C4-2B (cell line): ENCODE results near the gene TMEM121.

ENCODE experiments used
- H3K27ac ChIP-seq: fragments of 450-650 bp; 2 replicates; pipeline ENCODE4 v1.5.1; 2017
- CTCF ChIP-seq: fragments of 450-650 bp; conservative IDR thresholded peaks from 2 replicates; pipeline ENCODE4 v1.5.1; 2017; ENCODE audit warnings: mild to moderate bottlenecking
- ZFX ChIP-seq: fragments of 450-650 bp; IDR thresholded peaks from 2 replicates; pipeline ENCODE4 v1.6.1; 2017

The TMEM121 gene

GRCh38 chr14:105494606-105494929 is 31.8 kb upstream of the TMEM121 start:
- TF ChIP-seq CTCF: no peak
- TF ChIP-seq ZFX: no peak
- H3K27ac ChIP-seq: peak overlapping the region; percentile 83

DNA sequence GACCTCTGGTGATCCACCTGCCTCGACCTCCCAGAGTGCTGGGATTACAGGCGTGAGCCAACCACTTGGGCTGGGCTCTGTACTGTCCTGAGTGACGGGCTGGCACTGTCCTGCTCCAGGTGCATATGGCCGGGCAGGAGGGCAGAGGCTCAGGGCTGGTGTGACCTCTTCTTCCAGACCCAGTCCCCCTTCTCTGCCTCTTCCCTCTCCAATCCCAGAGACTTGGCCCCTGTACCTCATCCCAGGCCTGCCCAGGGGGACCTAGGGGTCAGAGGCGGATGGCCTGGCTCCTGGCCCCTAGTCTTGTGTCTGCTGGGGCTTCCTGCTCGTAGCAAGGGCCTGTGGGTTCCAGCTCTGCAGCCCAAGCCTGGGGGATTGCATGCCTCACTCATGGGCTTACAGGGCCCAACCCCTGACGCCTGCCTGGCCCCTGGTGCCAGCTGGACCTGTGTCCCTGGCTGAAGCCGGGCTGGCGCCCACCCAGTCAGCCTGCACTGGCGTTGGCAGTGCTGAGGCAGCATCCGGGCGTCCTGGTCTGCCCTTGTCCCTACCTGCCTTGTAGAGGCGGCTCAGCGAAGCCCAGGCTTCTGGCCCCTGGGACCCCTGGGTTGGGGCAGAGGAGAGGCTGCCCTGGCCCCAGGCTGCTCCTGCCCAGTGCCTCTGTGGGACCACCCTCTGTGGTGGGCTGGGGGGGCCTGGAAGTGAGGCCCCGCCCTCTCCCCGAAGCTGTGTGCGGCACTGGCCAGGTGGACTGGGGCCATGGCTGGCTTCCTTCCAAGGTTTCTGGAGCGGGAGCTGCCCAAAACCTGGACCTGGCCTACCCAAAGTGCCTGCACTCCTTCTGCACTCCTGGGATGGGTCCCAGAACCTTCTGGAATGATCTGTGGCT is 31.0 kb upstream of the TMEM121 start:
- peak overlapping the region; percentile 83 for H3K27ac ChIP-seq

DNA sequence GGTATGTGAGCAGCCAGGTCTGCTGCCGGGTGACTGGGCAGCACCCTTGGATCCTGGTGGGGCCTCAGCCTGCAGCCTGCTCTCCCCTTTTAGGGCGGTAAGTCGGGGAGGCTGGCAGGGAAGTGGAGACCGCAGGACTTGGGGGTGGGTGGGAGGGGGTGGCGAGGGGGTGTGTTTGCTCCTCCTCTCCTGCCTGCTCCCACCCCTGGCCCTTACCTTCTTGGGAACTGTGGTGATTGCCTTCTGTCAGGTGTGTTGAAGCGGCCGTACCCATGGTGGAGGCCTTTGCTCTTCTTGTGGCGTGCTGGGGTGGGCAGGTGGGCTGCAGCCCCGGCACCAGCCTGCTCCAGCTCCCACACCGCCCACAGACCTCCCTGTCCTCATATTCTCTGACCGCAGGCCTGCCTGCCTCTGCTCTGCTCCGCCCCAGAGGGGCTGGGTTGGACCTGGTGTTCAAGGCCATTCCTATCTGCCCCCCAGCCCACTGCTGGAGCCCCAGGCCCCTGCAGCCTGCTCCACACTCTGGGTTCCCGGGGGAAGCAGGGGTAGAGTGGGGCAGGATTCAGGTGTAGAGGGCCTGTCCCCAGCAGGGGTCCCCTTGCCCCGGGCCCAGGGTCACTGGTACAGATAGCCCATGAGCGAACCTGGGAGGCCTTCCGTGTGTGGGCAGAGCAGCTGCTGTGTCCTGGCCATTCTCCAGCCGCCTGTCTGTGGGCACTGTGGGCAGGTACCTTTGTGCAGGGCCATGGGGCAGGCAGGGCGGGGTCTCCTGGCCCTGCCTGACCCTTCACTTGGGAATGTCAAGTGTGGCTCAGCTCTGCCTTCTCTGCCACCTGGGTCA is 30.2 kb upstream of the TMEM121 start:
- no peak for TF ChIP-seq ZFX
- no peak for TF ChIP-seq CTCF
- H3K27ac ChIP-seq: peak overlapping the region; percentile 83

More for the DNA sequence above, 31.0 kb upstream of the TMEM121 start:
- no peak for TF ChIP-seq CTCF
- TF ChIP-seq ZFX: no peak

DNA sequence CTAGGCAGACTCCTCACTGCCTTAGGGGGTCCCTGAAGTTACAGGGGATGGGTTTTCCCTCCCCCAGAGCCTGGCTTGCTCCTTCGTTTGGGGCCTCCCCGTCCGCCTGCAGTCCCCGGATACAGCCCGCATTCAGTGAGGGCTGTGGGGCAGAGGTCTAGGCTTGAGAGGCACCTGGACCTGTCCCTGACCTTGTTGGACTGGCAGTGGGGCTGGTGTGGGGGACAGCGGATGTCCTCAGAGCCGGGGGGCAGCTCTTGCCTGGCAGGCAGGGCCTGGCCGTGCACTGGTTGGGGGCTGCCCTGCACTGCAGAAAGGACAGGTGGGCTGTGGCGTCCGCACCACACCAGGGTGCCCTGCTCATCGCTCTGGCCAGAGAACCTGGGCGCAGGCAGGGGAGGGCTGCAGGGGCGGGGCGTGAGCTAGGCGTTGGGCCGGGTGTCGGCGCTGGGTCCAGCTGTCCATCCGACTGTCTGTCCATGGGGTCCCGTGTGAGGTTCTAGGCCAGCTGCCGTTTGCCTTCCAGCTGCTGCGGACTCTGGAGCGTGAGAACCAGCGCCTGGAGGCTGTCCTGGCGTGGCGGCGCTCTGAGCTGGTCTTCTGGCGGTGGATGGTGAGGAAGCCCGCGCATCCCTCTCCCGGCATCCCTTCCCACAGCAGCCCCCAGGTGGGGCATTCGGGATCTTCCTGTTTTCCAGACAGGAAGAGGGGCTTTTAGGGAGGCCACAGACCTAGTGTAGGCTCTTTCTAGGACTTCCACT is 29.4 kb upstream of the TMEM121 start:
- H3K27ac ChIP-seq: peak overlapping the region; percentile 83; the same call in 1 of the 2 replicates
- TF ChIP-seq ZFX (no peak), CTCF (no peak)

GRCh38 chr14:105497671-105498429 is 28.5 kb upstream of the TMEM121 start:
- H3K27ac ChIP-seq: no peak overlapping the region
- TF ChIP-seq CTCF: no peak

DNA sequence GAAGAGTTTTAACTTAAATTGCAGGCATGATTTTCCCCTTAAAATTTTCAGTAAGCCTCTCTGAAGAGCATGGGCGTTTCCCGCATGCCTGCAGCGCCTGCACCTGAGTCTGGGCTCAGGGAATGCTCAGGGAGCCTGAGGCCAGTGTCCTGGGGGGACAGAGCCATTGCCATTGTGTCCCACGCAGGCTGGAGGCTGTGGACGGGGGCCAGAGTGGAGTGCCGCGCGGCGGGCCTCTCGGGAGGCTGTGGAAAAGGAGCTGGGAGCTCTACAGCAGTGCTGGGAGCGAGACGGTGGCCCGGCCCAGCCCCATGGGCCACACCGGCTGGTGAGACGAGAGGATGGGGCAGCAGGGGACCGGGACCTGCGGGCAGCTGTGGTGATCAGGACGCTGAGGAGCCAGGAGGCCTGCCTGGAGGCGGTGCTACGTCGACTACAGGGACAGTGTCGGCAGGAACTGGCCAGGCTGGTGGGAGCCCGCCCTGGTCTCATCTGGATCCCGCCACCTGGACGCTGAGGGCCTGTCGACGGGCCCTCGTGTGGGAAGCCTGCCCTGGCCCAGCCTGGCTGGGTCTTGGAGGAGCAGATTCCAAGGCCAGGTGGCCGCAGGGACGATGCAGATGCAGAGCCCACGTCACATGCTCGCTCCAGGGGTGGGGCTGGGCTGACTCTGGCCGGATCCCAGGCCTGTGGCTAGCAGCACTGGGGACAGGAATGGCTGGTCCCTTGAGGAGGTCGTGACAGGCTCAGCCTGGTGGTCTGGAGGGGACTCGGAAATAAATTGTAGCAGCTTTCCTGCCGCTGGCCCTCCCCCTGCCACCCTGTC is 27.7 kb upstream of the TMEM121 start:
- no peak for TF ChIP-seq ZFX
- no peak for TF ChIP-seq CTCF
- H3K27ac ChIP-seq: no peak overlapping the region
